GM19099 (cell line): ENCODE results near the gene DGUOK.

Experiments used
- POLR2A ChIP-seq: IDR thresholded peaks from 3 replicates; pipeline ENCODE4 v1.6.1; 2011; ENCODE audit warnings: low read depth; ENCODE audit not compliant: insufficient read length; ENCODE audit errors: extremely low read depth

The DGUOK gene

GRCh38 chr2:73896362-73897239 lies 30.1 kb upstream of the DGUOK start:
- TF ChIP-seq POLR2A = no peak

- TF ChIP-seq POLR2A = no peak
Observed at GRCh38 chr2:73897240-73897583, 29.5 kb upstream of the DGUOK start.

GRCh38 chr2:73897934-73898333 lies 28.7 kb upstream of the DGUOK start:
- TF ChIP-seq POLR2A = no peak

- TF ChIP-seq POLR2A = no peak
Observed at GRCh38 chr2:73899801-73900336, 26.8 kb upstream of the DGUOK start.

GRCh38 chr2:73901143-73901542 lies 25.5 kb upstream of the DGUOK start:
- no peak for TF ChIP-seq POLR2A

- TF ChIP-seq POLR2A = no peak
Observed at GRCh38 chr2:73902284-73902683, 24.4 kb upstream of the DGUOK start.

- TF ChIP-seq POLR2A = no peak
Observed at GRCh38 chr2:73903313-73903712, 23.4 kb upstream of the DGUOK start.

- no peak for TF ChIP-seq POLR2A
Observed at GRCh38 chr2:73904952-73905351, 21.7 kb upstream of the DGUOK start.

- TF ChIP-seq POLR2A = no peak
Observed at GRCh38 chr2:73906847-73907505, 19.7 kb upstream of the DGUOK start.

- no peak for TF ChIP-seq POLR2A
Observed at GRCh38 chr2:73907840-73908452, 18.7 kb upstream of the DGUOK start.

GRCh38 chr2:73908689-73909652 lies 17.7 kb upstream of the DGUOK start:
- no peak for TF ChIP-seq POLR2A

- TF ChIP-seq POLR2A = no peak
Observed at GRCh38 chr2:73910873-73911547, 15.7 kb upstream of the DGUOK start.

- TF ChIP-seq POLR2A = no peak
Observed at GRCh38 chr2:73911548-73912208, 15.0 kb upstream of the DGUOK start.
